GM12878 (cell line): ENCODE results near the gene HSPA1A. TPM values are rescaled to one million over a fixed set of nuclear protein-coding genes. Genes with fewer than 3 reads are reported as not detected.

Experiments used
- ASH2L ChIP-seq: fragments of 300-600, 200-600 bp; sonication (generic); IDR thresholded peaks from 2 replicates; pipeline ENCODE4 v1.6.1; 2017; ENCODE audit warnings: low read depth, mild to moderate bottlenecking, borderline replicate concordance
- ATF7 ChIP-seq: fragments of 450-650 bp; IDR thresholded peaks from 2 replicates; pipeline ENCODE4 v1.6.1; 2016; ENCODE audit warnings: low read depth, mild to moderate bottlenecking
- CBX3 ChIP-seq: fragments of 200-600 bp; sonication (generic); IDR thresholded peaks from 2 replicates; pipeline ENCODE4 v1.6.1; 2016; ENCODE audit warnings: low read depth, borderline replicate concordance
- CREM ChIP-seq: IDR thresholded peaks from 2 replicates; pipeline ENCODE4 v1.6.1; 2014; ENCODE audit warnings: antibody characterized with exemption, low read depth
- FOS ChIP-seq: IDR thresholded peaks from 3 replicates; pipeline ENCODE4 v1.6.1; 2011; ENCODE audit warnings: borderline replicate concordance; ENCODE audit not compliant: insufficient read length; ENCODE audit errors: extremely low read depth
- GATAD2B ChIP-seq: fragments of 450-650 bp; conservative IDR thresholded peaks from 2 replicates; pipeline ENCODE4 v1.6.1; 2017; ENCODE audit warnings: low read depth, mild to moderate bottlenecking, moderate library complexity
- HCFC1 ChIP-seq: fragments of 150-350 bp; IDR thresholded peaks from 2 replicates; pipeline ENCODE4 v1.6.1; 2014; ENCODE audit warnings: low read length
- IKZF2 ChIP-seq, 2 experiments: fragments of 450-650 bp; IDR thresholded peaks; 2 replicates each; pipeline ENCODE4 v1.6.1; 2017; ENCODE audit warnings: mild to moderate bottlenecking in 2 of 2, moderate library complexity in 2 of 2
- LARP7 ChIP-seq: fragments of 450-650 bp; IDR thresholded peaks from 2 replicates; pipeline ENCODE4 v1.6.1; 2017; ENCODE audit warnings: mild to moderate bottlenecking
- MTA2 ChIP-seq: fragments of 450-650 bp; IDR thresholded peaks from 2 replicates; pipeline ENCODE4 v1.6.1; 2016; ENCODE audit warnings: low read depth, mild to moderate bottlenecking, moderate library complexity
- MXI1 ChIP-seq: fragments of 150-350 bp; IDR thresholded peaks from 2 replicates; pipeline ENCODE4 v1.6.1; 2011; ENCODE audit warnings: low read depth, mild to moderate bottlenecking, inconsistent platforms, low read length, improper control_type of control experiment
- NFIC ChIP-seq: IDR thresholded peaks from 2 replicates; pipeline ENCODE4 v1.6.1; 2012; ENCODE audit warnings: low read depth, mild to moderate bottlenecking, inconsistent platforms, low read length, moderate library complexity
- NR2C1 ChIP-seq: fragments of 450-650 bp; IDR thresholded peaks from 2 replicates; pipeline ENCODE4 v1.6.1; 2017; ENCODE audit warnings: antibody characterized with exemption, mild to moderate bottlenecking, moderate library complexity
- NR2C2 ChIP-seq: IDR thresholded peaks from 2 replicates; pipeline ENCODE4 v1.6.1; 2011; ENCODE audit warnings: borderline replicate concordance, low read depth; ENCODE audit not compliant: control insufficient read depth, insufficient read length
- PAX5 ChIP-seq: IDR thresholded peaks from 2 replicates; pipeline ENCODE4 v1.6.1; 2011; ENCODE audit warnings: low read depth, low read length, borderline replicate concordance
- POLR2AphosphoS2 ChIP-seq: IDR thresholded peaks from 2 replicates; pipeline ENCODE4 v1.6.1; 2011; ENCODE audit warnings: low read depth, mild to moderate bottlenecking, low read length, improper control_type of control experiment, moderate library complexity
- STAT3 ChIP-seq: IDR thresholded peaks from 2 replicates; pipeline ENCODE4 v1.6.1; 2011; ENCODE audit warnings: low read depth, low read length, improper control_type of control experiment
- TARDBP ChIP-seq: IDR thresholded peaks from 2 replicates; pipeline ENCODE4 v1.6.1; 2016; ENCODE audit warnings: borderline replicate concordance
- TBL1XR1 ChIP-seq: IDR thresholded peaks from 2 replicates; pipeline ENCODE4 v1.6.1; 2012; ENCODE audit warnings: low read depth, low read length, improper control_type of control experiment
- YY1 ChIP-seq: IDR thresholded peaks from 2 replicates; pipeline ENCODE4 v1.6.1; 2011; ENCODE audit warnings: low read depth, mild to moderate bottlenecking, low read length
- ZNF24 ChIP-seq: fragments of 450-650 bp; IDR thresholded peaks from 2 replicates; pipeline ENCODE4 v1.6.1; 2017; ENCODE audit warnings: antibody characterized with exemption, mild to moderate bottlenecking
- ZZZ3 ChIP-seq: IDR thresholded peaks from 2 replicates; pipeline ENCODE4 v1.6.1; 2011; ENCODE audit warnings: low read depth; ENCODE audit not compliant: control insufficient read depth, insufficient read length
- polyA plus RNA-seq, 11 experiments: library from polyadenylated mRNA; depleted of rRNA in 4 of 11; unstranded in 6 of 11; stranded (reverse) in 5 of 11; fragments of >200 nt; fragmentation: Nextera tagmentation in 4 of 11; fragmentation: Illumina TruSeq in 1 of 11; extraction: Ambion mirVana in 4 of 11; extraction: Trizol in 1 of 11; gene quantifications; 1 replicate in 1 of 11; 2 replicates in 10 of 11; pipeline versions ENCODE4 v1.2.1 to v1.2.3, GENCODE V29; 2011 to 2016; ENCODE audit warnings: inconsistent platforms in 2 of 11, missing spikeins in 2 of 11, low read depth in 1 of 11
- total RNA-seq, 4 experiments: library from RNA; depleted of rRNA in 3 of 4; stranded (reverse); fragments of >200 nt in 3 of 4; fragmentation: Illumina TruSeq in 1 of 4; extraction: Trizol in 1 of 4; gene quantifications; 2 replicates each; pipeline versions ENCODE4 v1.2.1 to v1.2.3, GENCODE V29; 2013 to 2021
- TF ChIP-seq, protein P1 (sequence below): fragments of 150-350 bp; IDR thresholded peaks from 2 replicates; pipeline ENCODE4 v1.6.1; 2016; ENCODE audit warnings: low read depth, low read length
- TF ChIP-seq, protein P2 (sequence below): IDR thresholded peaks from 2 replicates; pipeline ENCODE4 v1.6.1; 2011; ENCODE audit warnings: mild to moderate bottlenecking, low read depth, low read length, moderate library complexity; ENCODE audit not compliant: insufficient replicate concordance
- TF ChIP-seq, protein P3 (sequence below): IDR thresholded peaks from 2 replicates; pipeline ENCODE4 v1.6.1; 2012; ENCODE audit warnings: mild to moderate bottlenecking, low read depth, low read length

Gene HSPA1A
- total and polyA plus RNA-seq, 10 of the 15 experiments (the other 5 are each of a cell fraction or from before 2014, with no cell fraction given): 0.29 to 51.8 (median 17.5) TPM

DNA sequence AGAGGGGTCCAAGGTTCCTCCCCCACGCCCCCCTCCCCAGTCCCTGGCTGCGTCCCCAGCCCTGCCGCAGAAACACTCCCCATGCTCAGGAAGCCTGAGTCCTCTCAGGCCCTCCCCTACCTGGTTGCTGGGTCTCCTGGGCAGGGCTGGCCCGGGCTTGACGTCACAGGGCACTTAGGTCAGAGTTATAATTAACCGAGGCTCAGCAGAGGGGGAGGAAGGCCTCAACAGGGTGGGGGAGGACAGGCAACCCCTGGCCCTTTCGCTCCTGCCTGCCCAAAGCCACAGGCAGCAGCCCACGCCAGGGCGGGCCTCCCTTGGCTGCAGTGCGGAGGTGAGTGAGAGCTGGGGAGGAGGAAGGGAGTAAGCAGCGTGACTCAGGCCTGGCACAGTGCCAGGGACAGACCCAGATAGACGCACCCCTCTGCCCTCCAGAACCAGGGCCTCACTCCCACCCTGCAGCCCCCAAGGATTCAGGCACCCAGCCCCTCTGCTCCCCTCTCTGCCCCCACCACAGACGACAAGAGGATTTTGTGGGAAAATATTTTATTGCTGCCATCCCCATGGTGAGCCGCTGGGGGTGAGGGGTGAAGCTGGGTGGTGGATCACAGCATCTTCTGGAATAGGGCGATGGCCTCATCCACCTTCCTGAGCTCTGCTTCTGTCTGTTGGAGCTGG is 38.2 kb upstream of the HSPA1A start, which contains the start of gene VWA7 (continued):
- TF ChIP-seq MXI1 (no peak), HCFC1 (no peak; the same call in 1 of the 2 replicates), ZNF24 (no peak), CREM (peak; percentile 94), NR2C1 (no peak), GATAD2B (peak; percentile 73), YY1 (no peak), ATF7 (peak; percentile 96), MTA2 (peak; percentile 75; the same call in 1 of the 2 replicates), STAT3 (no peak), FOS (no peak), PAX5 (peak; percentile 86; the same call in 1 of the 2 replicates), TARDBP (no peak), CBX3 (no peak), TBL1XR1 (peak; percentile 86; the same call in 1 of the 2 replicates), POLR2AphosphoS2 (no peak), NFIC (peak; percentile 69; the same call in 1 of the 2 replicates), NR2C2 (no peak), LARP7 (no peak), IKZF2 (IDR thresholded peaks at IDR 0.05) (peak; percentile 75 to 84), ASH2L (no peak), ZZZ3 (no peak)
- TF ChIP-seq, protein P1, sequence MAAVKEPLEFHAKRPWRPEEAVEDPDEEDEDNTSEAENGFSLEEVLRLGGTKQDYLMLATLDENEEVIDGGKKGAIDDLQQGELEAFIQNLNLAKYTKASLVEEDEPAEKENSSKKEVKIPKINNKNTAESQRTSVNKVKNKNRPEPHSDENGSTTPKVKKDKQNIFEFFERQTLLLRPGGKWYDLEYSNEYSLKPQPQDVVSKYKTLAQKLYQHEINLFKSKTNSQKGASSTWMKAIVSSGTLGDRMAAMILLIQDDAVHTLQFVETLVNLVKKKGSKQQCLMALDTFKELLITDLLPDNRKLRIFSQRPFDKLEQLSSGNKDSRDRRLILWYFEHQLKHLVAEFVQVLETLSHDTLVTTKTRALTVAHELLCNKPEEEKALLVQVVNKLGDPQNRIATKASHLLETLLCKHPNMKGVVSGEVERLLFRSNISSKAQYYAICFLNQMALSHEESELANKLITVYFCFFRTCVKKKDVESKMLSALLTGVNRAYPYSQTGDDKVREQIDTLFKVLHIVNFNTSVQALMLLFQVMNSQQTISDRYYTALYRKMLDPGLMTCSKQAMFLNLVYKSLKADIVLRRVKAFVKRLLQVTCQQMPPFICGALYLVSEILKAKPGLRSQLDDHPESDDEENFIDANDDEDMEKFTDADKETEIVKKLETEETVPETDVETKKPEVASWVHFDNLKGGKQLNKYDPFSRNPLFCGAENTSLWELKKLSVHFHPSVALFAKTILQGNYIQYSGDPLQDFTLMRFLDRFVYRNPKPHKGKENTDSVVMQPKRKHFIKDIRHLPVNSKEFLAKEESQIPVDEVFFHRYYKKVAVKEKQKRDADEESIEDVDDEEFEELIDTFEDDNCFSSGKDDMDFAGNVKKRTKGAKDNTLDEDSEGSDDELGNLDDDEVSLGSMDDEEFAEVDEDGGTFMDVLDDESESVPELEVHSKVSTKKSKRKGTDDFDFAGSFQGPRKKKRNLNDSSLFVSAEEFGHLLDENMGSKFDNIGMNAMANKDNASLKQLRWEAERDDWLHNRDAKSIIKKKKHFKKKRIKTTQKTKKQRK: no peak
- TF ChIP-seq, protein P2, sequence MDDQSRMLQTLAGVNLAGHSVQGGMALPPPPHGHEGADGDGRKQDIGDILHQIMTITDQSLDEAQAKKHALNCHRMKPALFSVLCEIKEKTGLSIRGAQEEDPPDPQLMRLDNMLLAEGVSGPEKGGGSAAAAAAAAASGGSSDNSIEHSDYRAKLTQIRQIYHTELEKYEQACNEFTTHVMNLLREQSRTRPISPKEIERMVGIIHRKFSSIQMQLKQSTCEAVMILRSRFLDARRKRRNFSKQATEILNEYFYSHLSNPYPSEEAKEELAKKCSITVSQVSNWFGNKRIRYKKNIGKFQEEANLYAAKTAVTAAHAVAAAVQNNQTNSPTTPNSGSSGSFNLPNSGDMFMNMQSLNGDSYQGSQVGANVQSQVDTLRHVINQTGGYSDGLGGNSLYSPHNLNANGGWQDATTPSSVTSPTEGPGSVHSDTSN: peak; percentile 23
- TF ChIP-seq, protein P3, sequence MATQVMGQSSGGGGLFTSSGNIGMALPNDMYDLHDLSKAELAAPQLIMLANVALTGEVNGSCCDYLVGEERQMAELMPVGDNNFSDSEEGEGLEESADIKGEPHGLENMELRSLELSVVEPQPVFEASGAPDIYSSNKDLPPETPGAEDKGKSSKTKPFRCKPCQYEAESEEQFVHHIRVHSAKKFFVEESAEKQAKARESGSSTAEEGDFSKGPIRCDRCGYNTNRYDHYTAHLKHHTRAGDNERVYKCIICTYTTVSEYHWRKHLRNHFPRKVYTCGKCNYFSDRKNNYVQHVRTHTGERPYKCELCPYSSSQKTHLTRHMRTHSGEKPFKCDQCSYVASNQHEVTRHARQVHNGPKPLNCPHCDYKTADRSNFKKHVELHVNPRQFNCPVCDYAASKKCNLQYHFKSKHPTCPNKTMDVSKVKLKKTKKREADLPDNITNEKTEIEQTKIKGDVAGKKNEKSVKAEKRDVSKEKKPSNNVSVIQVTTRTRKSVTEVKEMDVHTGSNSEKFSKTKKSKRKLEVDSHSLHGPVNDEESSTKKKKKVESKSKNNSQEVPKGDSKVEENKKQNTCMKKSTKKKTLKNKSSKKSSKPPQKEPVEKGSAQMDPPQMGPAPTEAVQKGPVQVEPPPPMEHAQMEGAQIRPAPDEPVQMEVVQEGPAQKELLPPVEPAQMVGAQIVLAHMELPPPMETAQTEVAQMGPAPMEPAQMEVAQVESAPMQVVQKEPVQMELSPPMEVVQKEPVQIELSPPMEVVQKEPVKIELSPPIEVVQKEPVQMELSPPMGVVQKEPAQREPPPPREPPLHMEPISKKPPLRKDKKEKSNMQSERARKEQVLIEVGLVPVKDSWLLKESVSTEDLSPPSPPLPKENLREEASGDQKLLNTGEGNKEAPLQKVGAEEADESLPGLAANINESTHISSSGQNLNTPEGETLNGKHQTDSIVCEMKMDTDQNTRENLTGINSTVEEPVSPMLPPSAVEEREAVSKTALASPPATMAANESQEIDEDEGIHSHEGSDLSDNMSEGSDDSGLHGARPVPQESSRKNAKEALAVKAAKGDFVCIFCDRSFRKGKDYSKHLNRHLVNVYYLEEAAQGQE: no peak
